RKO (cell line): Measurements from ENCODE around the gene CC2D1A.
"Not testable (repeated sequence)": the region's sequence is repeated elsewhere in the genome, so short reads cannot be mapped to it uniquely, and the experiment has no call there.

Experiments used
- DNase-seq: peaks from one replicate; pipeline ENCODE4 v3.0.0-alpha.2; 2016; ENCODE audit warnings: low spot score

CC2D1A gene

GRCh38 chr19:13962699-13963602 lies 57.0 kb downstream of the CC2D1A start:
- DNase-seq = no peak

- no peak for DNase-seq
Measured at GRCh38 chr19:13963603-13964105, 57.7 kb downstream of the CC2D1A start.

DNA sequence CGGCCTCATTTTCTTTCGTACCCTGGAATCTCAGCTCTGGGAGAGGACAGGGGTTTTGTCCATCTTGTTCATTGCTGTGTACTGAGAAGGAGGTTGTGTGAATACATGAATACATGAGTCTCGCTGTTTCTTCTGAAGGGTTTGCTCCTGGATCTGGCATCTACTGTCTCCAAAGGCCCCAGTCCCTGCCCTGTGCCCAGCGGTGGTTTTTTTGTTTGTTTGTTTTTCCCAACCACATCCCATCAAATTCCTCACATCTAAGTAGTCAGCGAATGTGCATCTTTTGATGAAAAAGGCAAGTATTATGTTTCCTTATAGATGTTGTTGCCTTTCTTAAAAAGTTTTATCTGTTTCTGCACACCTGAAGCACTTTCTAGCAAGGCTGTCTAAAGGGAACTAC lies 58.8 kb downstream of the CC2D1A start:
- no peak for DNase-seq

DNA sequence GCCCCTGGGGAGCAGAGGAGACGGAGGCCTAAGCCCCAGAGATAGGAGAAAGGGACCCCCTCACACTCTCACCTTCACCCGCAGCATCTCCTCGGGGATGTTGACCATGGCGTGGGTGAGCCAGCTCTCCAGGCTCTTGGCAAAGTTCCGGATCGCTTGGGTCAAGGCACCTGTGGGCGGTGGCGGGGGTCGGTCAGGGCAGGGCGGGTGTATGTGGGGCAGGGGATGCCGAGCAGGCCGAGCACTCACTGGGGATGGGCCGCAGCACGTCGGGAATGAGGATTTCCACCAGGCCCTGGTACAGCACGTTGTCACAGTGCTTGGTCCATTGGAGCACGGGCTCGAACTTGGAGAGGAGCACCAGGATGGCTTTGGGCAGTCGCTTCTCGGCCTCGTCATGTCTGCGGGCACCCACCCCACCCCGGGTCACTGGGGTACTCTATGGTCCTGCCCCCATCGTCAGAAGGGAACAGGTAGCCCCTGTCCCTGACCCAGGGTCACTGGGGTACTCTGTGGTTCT lies 59.4 kb downstream of the CC2D1A start:
- no peak for DNase-seq

- DNase-seq = no peak
Measured at GRCh38 chr19:13965926-13966683, 60.1 kb downstream of the CC2D1A start.

DNA sequence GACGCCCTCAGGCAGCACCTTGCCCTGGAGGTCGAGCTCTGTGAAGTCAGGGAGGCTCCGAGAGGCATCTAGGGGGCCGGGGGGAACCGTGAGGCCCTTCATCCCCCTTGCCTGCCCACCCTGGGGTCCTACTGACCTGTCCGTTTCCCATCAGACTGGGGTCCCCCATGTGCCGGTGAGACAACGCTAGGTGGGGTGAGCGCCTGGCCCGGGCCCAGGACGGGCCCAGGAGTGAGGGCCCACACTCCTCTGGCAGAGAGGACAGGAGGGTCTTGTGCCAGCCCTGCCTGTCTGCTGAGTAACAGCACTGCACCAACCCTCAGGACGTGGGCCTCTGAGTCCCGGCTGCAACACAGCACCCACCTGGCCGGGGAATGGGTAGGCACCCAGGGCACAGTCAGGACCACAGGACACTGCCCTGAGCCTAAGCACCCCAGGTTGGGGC lies 60.7 kb downstream of the CC2D1A start:
- no peak for DNase-seq

DNA sequence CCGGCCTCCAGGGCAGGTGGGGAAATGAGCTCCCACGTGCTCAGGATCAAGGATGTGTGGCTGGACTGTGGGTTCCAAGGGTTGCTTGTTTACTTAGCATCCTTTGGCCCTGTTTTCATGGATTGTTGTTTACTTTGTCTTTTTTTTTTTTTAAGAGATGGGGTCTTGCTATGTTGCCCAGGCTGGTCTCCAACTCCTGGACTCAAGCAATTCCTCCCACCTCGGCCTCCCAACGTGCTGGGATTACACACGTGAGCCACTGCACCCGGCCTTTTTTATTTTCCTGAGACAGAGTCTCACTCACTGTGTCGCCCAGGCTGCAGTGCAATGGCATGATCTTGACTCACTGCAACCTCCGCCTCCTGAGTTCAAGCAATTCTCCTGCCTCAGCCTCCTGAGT lies 61.2 kb downstream of the CC2D1A start:
- DNase-seq = not testable (repeated sequence)

GRCh38 chr19:13968383-13968935 lies 62.5 kb downstream of the CC2D1A start:
- DNase-seq = no peak

DNA sequence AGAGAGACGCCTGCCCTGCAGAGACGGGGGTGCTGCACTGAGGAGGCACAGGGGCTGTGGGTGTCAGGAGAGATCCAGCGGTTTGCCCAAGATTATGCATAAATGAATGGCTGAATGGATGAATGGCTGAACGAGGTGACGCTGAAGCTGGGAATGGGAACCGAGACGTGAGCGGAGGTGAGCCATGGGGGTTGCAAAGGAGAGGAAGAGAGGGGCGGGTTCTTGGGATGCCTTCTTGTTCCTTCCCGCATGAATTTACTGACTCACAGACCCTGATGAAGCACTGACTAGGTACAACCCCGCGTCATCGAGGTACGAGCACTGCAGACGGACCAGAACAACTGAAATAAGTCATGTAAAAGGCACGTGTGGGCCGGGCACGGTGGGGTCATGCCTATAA lies 63.0 kb downstream of the CC2D1A start:
- no peak for DNase-seq

DNA sequence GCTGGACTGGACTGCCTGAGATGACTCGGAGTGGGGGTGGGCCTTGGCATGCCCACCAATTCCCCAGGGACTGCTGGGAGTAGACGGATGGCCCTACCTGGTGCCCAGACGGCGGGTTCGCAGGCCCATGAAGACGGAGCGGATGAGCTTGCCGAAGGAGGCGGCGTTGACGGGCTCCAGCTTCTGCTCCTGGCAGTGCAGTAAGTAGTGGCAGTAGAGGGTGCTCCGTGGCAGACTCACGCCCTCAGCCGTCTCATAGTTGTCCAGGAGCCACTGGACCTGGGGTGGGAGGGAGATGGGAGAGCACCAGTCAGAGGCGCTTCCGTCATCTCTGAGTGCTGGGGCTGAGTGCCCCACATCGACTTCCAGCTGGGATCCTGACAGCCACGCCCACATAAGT lies 63.9 kb downstream of the CC2D1A start:
- DNase-seq = no peak

DNA sequence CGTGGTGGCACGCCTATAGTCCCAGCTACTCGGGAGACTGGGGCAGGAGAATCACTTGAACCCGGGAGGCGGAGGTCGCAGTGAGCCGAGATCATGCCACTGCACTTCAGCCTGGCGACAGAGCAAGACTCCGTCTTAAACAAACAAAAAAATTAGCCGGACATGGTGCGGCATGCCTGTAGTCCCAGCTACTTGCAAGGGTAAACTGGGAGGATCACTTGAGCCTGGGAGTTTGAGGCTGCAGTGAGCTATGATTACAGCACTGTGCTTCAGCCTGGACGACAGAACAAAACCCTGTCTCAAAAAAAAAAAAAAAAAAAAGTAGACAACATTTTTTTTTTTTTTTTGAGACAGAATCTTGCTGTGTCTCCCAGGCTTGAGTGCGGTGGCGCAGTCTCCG lies 65.9 kb downstream of the CC2D1A start:
- not testable (repeated sequence) for DNase-seq

DNA sequence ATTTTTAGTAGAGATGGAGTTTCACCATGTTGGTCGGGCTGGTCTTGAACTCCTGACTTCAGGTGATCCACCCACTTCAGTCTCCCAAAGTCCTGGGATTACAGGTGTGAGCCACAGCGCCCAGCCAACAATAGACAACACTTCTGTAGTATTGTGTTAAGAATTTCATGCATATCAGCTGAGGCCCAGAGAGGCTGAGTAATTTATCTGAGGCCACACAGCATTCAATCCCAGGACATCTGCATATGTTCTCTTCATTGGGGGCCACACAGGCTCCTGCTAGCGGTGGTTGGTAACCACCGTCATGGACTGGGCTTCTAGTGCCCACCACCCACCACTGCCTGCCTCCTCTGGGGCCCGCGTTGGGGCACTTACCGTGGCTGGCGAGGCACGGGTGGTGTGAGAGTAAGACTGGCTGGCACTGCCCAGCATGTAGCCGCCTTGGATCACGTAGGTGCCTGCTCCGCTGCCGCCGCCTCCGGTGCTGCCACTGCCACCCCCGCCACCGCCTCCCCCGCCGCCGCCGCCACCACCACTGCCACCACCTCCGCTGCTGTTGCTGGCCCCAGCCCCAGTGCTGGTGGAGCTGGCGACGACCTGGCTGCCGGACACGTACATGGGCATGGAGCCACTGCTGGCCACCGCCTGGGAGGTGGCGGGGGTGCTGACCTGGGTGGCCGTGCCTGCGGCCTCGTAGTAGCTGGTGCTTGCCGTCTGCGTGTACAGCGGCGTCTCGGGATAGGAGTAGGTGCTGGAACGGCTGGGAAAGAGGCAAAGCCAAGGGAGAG lies 66.6 kb downstream of the CC2D1A start:
- no peak for DNase-seq

DNA sequence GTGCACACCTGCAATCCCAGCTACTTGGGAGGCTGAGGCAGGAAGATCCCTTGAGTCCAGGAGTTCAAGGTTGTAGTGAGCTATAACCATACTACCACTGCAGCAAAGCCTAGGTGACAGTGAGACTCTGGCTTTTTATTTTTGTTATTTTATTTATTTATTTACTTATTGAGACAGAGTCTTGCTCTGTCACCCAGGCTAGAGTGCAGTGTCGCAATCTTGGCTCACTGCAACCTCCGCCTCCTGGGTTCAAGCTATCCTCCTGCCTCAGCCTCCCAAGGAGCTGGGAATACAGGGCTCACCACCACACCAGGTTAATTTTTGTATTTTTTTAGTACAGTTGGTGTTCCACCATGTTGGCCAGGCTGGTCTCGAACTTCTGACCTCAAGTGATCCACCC lies 67.5 kb downstream of the CC2D1A start:
- not testable (repeated sequence) for DNase-seq

GRCh38 chr19:13974073-13974472 lies 68.1 kb downstream of the CC2D1A start:
- peak; percentile 20 for DNase-seq

DNA sequence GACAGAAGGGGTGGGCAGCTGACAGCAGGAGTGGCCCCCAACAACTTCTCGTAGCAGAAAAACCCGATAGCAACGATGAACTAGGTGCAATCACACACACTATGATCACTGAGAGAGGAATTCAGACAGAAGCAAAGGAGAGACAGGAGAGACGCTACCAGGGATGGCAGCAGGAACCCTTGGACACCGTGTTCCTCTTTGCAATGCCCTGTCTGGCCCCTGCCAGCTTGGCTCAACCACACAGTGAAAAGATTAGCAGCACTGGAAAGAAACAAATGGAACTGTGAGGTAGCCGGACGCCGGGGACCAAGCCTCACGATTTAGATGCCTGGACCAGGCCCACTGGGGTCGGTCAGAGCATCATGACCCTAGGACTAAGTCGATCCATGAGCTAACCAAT lies 69.9 kb downstream of the CC2D1A start:
- DNase-seq = no peak

DNA sequence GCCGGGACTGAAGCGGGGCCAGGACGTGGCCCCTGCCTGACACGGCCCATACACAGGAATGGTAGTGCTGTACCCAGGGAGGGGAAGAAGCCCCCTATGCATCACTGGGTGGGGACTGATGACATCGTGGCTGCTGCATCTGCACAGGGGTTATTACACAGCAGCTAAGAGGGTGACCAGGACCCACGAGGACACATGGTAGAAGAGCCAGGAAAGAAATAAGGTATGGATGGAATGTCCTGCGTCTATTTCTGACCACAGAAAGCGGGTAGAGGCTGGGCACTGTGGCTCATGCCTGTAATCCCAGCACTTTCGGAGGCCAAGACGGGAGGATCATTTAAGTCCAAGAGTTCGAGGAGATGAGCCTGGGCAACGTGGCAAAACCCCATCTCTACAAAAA lies 70.4 kb downstream of the CC2D1A start:
- DNase-seq = no peak

DNA sequence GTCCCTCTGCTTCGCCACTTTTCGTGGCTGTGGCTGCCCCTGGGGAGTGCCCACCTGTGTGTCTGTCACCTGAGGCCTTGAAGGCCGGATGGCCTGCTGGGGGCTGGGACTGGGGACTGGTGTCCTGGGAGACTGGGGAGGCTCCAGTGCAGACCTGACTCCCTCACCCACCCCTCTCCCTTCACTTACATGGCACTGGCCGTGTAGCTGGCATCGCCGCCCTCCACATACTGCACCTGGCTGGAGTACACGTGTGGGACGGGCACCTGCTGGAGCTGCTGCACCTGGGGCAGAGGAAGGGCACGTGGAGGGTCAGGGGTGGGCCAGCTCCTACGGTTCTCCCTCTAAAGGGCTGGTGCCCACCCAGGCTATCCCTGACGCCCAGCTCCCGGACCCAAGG lies 71.8 kb downstream of the CC2D1A start:
- DNase-seq = no peak

GRCh38 chr19:13978351-13979243 lies 72.6 kb downstream of the CC2D1A start:
- DNase-seq = no peak

DNA sequence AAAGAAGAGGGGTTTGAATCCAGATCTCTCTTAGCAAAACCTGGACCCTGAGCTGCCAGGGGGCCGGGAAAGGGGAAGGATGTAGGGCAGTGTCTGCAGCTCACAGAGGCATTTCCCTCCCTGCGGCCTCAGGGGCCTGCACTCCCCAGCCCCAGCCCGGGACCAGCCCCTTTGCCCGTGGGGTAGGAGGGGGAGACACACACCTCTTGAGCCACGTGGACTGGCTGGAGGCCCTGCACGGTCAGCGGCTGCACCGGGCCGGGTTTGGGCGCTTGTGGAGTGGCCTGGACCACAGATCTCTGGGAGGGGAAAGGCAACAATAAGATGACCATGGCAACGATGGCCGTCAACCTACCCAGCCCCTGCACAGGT lies 73.2 kb downstream of the CC2D1A start:
- DNase-seq = no peak

DNA sequence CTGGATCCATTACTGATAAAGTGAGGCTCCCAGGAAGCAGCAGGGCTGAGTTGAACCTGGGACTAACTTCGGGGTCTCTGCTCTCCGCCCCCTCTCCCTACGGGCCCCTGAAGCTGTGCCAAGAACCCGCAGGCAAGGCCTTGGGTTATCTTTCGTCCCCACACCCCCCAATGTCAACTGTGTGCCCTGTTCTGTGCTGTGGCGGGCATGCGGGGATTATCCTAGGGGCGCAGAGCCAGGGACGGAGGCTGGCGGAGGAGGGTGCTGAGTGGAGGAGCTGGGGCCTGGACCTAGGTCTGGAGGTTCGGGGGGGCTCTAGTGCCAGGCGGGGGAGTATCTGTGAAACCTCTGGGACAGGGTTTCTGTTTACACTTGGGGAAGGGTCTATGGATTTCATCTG lies 73.7 kb downstream of the CC2D1A start:
- DNase-seq = no peak

DNA sequence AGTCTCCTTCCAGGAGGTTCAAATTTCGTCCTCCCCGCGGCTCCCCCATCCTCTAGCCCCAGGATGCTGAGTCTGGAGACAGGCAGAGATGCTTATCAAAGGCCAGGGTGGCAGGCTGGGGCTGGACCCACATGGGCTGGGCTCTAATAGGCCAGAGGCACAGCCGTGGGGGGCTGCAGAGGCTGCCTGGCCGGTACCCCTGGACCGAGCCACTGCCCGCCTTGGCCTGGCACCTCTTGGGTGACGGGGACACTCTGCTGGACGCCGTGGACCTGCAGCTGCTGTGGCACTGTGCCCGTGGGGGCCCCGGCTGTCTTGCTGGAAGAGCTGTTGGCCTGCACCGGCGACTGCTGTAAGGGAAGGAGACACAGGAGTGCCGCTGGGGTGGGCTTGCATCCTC lies 74.3 kb downstream of the CC2D1A start:
- no peak for DNase-seq
